Measurements from ENCODE around the gene GIN1. TPM values are rescaled to one million over a fixed set of nuclear protein-coding genes. Genes with fewer than 3 reads are reported as not detected.
A peak's percentile ranks its signal among the peaks of the same experiment; 100 is the strongest.

Gene GIN1
- total RNA-seq (2021): 6.6 and 7.7 TPM in 2 replicates
- long read RNA-seq, transcript GIN1-201 (8 exons, 3,229 nt): major isoform, 17 of 24 reads
- long read RNA-seq, partial matches to known transcripts: 0 of 24 reads
- long read RNA-seq, other reads (novel, unspliced or antisense): 7 of 24 reads

GRCh38 chr5:103119765-103120606 lies at the start of gene GIN1, which contains the start of gene PPIP5K2:
Gene GIN1, minus strand, starts transcription at chr5:103120138. Its CDS starts 11,431 bp downstream, at chr5:103108707.
Gene PPIP5K2, plus strand, starts transcription at chr5:103120301. Its CDS starts 9,289 bp downstream, at chr5:103129590.
- no CpG with 5 or more reads among the region's 46 CpGs for WGBS (ENCODE audit: extremely low coverage, insufficient read length, low lambda C conversion rate)
- no peaks in the 10 kb centered on the region for H3K4me1 ChIP-seq (ENCODE audit: insufficient read depth, low read length)

More at GRCh38 chr5:103119765-103120606, at the start of gene GIN1, which contains the start of gene PPIP5K2:
- Mint-ChIP-seq H3K36me3 (ENCODE audit: insufficient read depth in 1 of 3, low read depth in 3 of 3) (peaks cover 0 to 2% (median 0%) of the 10 kb centered on the region in 3 experiments; a peak in 1 of 7 replicates), H3K4me1 (peaks cover 15 to 17% of the 10 kb centered on the region in 2 experiments), H3K4me3 (peak within 1 kb of the TSS; percentile 97 to 99), H3K27ac (peak within 1 kb of the TSS; percentile 100), H3K9me3 (no peaks in the 10 kb centered on the region), H3K27me3 (ENCODE audit: low read depth) (no peaks in the 10 kb centered on the region)
- H3K23ac ChIP-seq (ENCODE audit: insufficient read length, low read depth, low read length): no peak within 1 kb of the TSS
- no peak within 1 kb of the TSS for H2BK12ac ChIP-seq (ENCODE audit: insufficient read length, low read depth, low read length)
- TF ChIP-seq CTCF (conservative IDR thresholded peaks at IDR 0.05): no peak
- no peak within 1 kb of the TSS for H2AK5ac ChIP-seq (ENCODE audit: insufficient read length, low read length)
- peak within 1 kb of the TSS; percentile 86 for H3K18ac ChIP-seq (ENCODE audit: insufficient read length, low read depth, low read length)
- H3T11ph ChIP-seq (ENCODE audit: low read length): no peak within 1 kb of the TSS
- no peak within 1 kb of the TSS for H2BK15ac ChIP-seq (ENCODE audit: low read depth, low read length)
- H3K79me2 ChIP-seq (ENCODE audit: insufficient read depth, low read length): no peaks in the 10 kb centered on the region
- peak within 1 kb of the TSS; percentile 95 for H3K9ac ChIP-seq (ENCODE audit: extremely low read depth, insufficient read length, low read length)
- H2AFZ ChIP-seq (ENCODE audit: low read length): peak within 1 kb of the TSS; percentile 24
- H3K79me1 ChIP-seq (ENCODE audit: insufficient read depth, low read depth, low read length, poor library complexity, severe bottlenecking): no peaks in the 10 kb centered on the region
- no peak within 1 kb of the TSS; the same call in 1 of the 2 replicates for H3K4ac ChIP-seq (ENCODE audit: low read depth, low read length)
- no peak within 1 kb of the TSS for H2BK5ac ChIP-seq (ENCODE audit: insufficient read length, low read length)
- H3K56ac ChIP-seq (ENCODE audit: insufficient read length, low read depth, low read length): peak within 1 kb of the TSS; percentile 30
- peak within 1 kb of the TSS; percentile 15 for H4K8ac ChIP-seq (replicated peaks; ENCODE audit: insufficient read length, low read depth, low read length)
- H4K5ac ChIP-seq (ENCODE audit: insufficient read length, low read depth, low read length): peak within 1 kb of the TSS; percentile 28
- H2BK20ac ChIP-seq (ENCODE audit: low read depth, low read length, poor library complexity, severe bottlenecking): no peak within 1 kb of the TSS
- peak within 1 kb of the TSS; percentile 89 for H3K14ac ChIP-seq (ENCODE audit: insufficient read depth, low read length)
- no peaks in the 10 kb centered on the region for H3K9me3 ChIP-seq (ENCODE audit: control insufficient read depth, low read depth, low read length)
- peaks cover 4% of the 10 kb centered on the region for H3K23me2 ChIP-seq (ENCODE audit: insufficient read length, low read depth, low read length, poor library complexity, severe bottlenecking)
- peak within 1 kb of the TSS; percentile 95 for H3K4me2 ChIP-seq (ENCODE audit: insufficient read depth, insufficient read length, low read length)
- H4K91ac ChIP-seq (ENCODE audit: insufficient read length, low read depth, low read length): no peak within 1 kb of the TSS
- no peaks in the 10 kb centered on the region for H3K27me3 ChIP-seq (ENCODE audit: insufficient read depth, low read length)
- H3K27ac ChIP-seq (ENCODE audit: insufficient read length, low read depth, low read length): peak within 1 kb of the TSS; percentile 92
- no peaks in the 10 kb centered on the region for H4K20me1 ChIP-seq (ENCODE audit: control insufficient read depth, insufficient read depth, insufficient read length)
- DNase-seq: peak; percentile 97
- peak within 1 kb of the TSS; percentile 0 for H2BK120ac ChIP-seq (ENCODE audit: low read depth, low read length, poor library complexity, severe bottlenecking)
